Lower lobe of right lung (tissue), 2 donors: ENCODE data around the gene CELF3. TPM values are rescaled to one million over a fixed set of nuclear protein-coding genes. Genes with fewer than 3 reads are reported as not detected.

Source experiments
- ATAC-seq, 2 donors: fragments of 200-7000 bp; cut with Tn5 transposase; one replicate each; pipeline ENCODE4 v1.9.1; 2020 to 2022; ENCODE audit warnings: mild to moderate bottlenecking in 2 of 2, moderate library complexity in 2 of 2
- DNase-seq: peaks from one replicate; pipeline ENCODE4 v3.0.0-alpha.2; 2020
- H3K27ac ChIP-seq: fragments of 200-600 bp; one replicate; pipeline ENCODE4 v1.8.0; 2022
- H3K27me3 ChIP-seq: fragments of 200-600 bp; one replicate; pipeline ENCODE4 v1.8.0; 2022; ENCODE audit warnings: low read depth
- H3K36me3 ChIP-seq: fragments of 200-600 bp; one replicate; pipeline ENCODE4 v1.8.0; 2022; ENCODE audit warnings: mild to moderate bottlenecking
- H3K4me1 ChIP-seq: fragments of 200-600 bp; one replicate; pipeline ENCODE4 v1.8.0; 2022
- H3K4me3 ChIP-seq: fragments of 200-600 bp; one replicate; pipeline ENCODE4 v1.8.0; 2022; ENCODE audit warnings: mild to moderate bottlenecking
- H3K9me3 ChIP-seq: fragments of 200-600 bp; one replicate; pipeline ENCODE4 v1.8.0; 2022
- CTCF ChIP-seq: fragments of 200-600 bp; IDR thresholded peaks from one replicate; pipeline ENCODE4 v1.8.0; 2022; ENCODE audit warnings: antibody characterized with exemption, mild to moderate bottlenecking
- intact Hi-C: fragments of 100-400 bp; cut with DNase I; formaldehyde crosslinking; loops from one replicate; pipeline ENCODE4 v1.11.0; 2022
- total RNA-seq: library from RNA; stranded (reverse); fragmentation: NEBNext Ultra II Directional; extraction: Animal tissue kit (Norgen Biotek cat#: 25700); gene quantifications from one replicate; pipeline ENCODE4 v1.2.1, GENCODE V29; 2021
- donor health status: DM: no; HTN: yes; CAD: no; lungs with severe emphysema.

The CELF3 gene
- total RNA-seq, 1 donor from 2014 or later, result not detected

GRCh38 chr1:151707541-151708065, 9.0 kb downstream of the CELF3 start:
- intact Hi-C loops, result no loop called here
- no peaks in the 10 kb centered on the region for H3K9me3 ChIP-seq
- no peaks in the 10 kb centered on the region for H3K4me1 ChIP-seq
- H3K27me3 ChIP-seq, result no peaks in the 10 kb centered on the region
- H3K27ac ChIP-seq, result no peak overlapping the region
- TF ChIP-seq CTCF, result no peak
- H3K36me3 ChIP-seq, result no peaks in the 10 kb centered on the region
- no peak overlapping the region for H3K4me3 ChIP-seq
- no peak for ATAC-seq
- no peak for DNase-seq

- DNase-seq, result no peak
Measured at GRCh38 chr1:151706464-151707415, 9.9 kb downstream of the CELF3 start.

GRCh38 chr1:151705753-151706463, 10.7 kb downstream of the CELF3 start:
- Histone ChIP-seq H3K36me3 (peaks cover 14% of the 10 kb centered on the region), H3K9me3 (no peaks in the 10 kb centered on the region), H3K27me3 (no peaks in the 10 kb centered on the region), H3K27ac (no peak overlapping the region), H3K4me3 (no peak overlapping the region), H3K4me1 (no peaks in the 10 kb centered on the region)
- ATAC-seq (peak; percentile 25 to 39), DNase-seq (no peak)
- no peak for TF ChIP-seq CTCF
- intact Hi-C loops, result no loop called here

More at GRCh38 chr1:151706464-151707415, 9.9 kb downstream of the CELF3 start:
- intact Hi-C loops, result no loop called here
- no peak for ATAC-seq
- no peak overlapping the region for H3K4me3 ChIP-seq
- H3K27ac ChIP-seq, result no peak overlapping the region
- no peak for TF ChIP-seq CTCF
- no peaks in the 10 kb centered on the region for H3K27me3 ChIP-seq
- no peaks in the 10 kb centered on the region for H3K9me3 ChIP-seq
- H3K4me1 ChIP-seq, result no peaks in the 10 kb centered on the region
- H3K36me3 ChIP-seq, result peaks cover 5% of the 10 kb centered on the region

- H3K27ac ChIP-seq, result no peak overlapping the region
- intact Hi-C loops, result no loop called here
- no peaks in the 10 kb centered on the region for H3K4me1 ChIP-seq
- peaks cover 21% of the 10 kb centered on the region for H3K36me3 ChIP-seq
- H3K9me3 ChIP-seq, result no peaks in the 10 kb centered on the region
- no peaks in the 10 kb centered on the region for H3K27me3 ChIP-seq
- no peak for TF ChIP-seq CTCF
- ATAC-seq (no peak), DNase-seq (no peak)
- no peak overlapping the region for H3K4me3 ChIP-seq
Measured at GRCh38 chr1:151705146-151705545, 11.5 kb downstream of the CELF3 start.

- intact Hi-C loops, result no loop called here
- DNase-seq (no peak), ATAC-seq (no peak)
- no peaks in the 10 kb centered on the region for H3K9me3 ChIP-seq
- TF ChIP-seq CTCF, result no peak
- no peak overlapping the region for H3K4me3 ChIP-seq
- H3K27ac ChIP-seq, result no peak overlapping the region
- no peaks in the 10 kb centered on the region for H3K27me3 ChIP-seq
- no peaks in the 10 kb centered on the region for H3K4me1 ChIP-seq
- H3K36me3 ChIP-seq, result peaks cover 30% of the 10 kb centered on the region
Measured at GRCh38 chr1:151704246-151704645, 12.4 kb downstream of the CELF3 start.
